Skin of body (tissue), 2 donors: Measurements from ENCODE around the gene MON1B. TPM values are rescaled to one million over a fixed set of nuclear protein-coding genes. Genes with fewer than 3 reads are reported as not detected.
"Not testable (repeated sequence)": the region's sequence is repeated elsewhere in the genome, so short reads cannot be mapped to it uniquely, and the experiment has no call there.

Experiments used
- DNase-seq: peaks from one replicate; lab custom pipeline; 2025; lab: John Stamatoyannopoulos, UW
- total RNA-seq: library from RNA; depleted of rRNA; stranded (reverse); fragments of >200 nt; gene quantifications from one replicate; pipeline ENCODE4 v1.2.3, GENCODE V29; 2014

The MON1B gene
- total RNA-seq, 1 donor from 2014 or later = 3.9 TPM

GRCh38 chr16:77242471-77242870 is 51.5 kb downstream of the MON1B start:
- DNase-seq = not testable (repeated sequence)

DNA sequence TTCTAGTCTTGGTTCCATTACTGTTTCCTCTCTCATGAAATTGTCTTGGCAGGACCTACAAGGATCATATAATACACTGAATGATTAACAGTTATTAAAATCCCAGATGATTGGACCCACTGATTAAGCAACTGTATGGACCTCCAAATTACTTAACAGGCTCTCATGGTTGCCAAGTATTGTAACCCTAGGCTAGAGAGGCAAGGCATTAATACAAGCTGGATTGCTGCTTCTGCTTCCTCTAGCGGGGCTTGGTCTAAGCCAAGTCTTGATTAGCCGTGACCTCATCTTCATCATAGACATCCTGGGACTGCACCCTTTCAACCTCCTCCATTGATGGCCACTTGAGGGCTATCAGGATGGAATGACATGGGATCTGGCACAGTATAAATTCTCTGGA is 55.2 kb downstream of the MON1B start:
- DNase-seq = no peak

GRCh38 chr16:77250400-77250799 is 59.4 kb downstream of the MON1B start:
- DNase-seq = peak; percentile 70

Other genes starting within 250 kb of the MON1B start
- gene SYCE1L, start 8.2 kb downstream of the MON1B start, total RNA-seq = 0.99 TPM
- gene ADAMTS18, start 243.8 kb downstream of the MON1B start, total RNA-seq = 25.0 TPM